A673 (cell line): ENCODE measurements around the gene ZNF501. TPM values are rescaled to one million over a fixed set of nuclear protein-coding genes. Genes with fewer than 3 reads are reported as not detected.

Experiments used
- Bru-seq: library from RNA; stranded (reverse); fragments of 400-500 nt; gene quantifications from one replicate; lab custom pipeline; 2021; lab: Mats Ljungman, UMichigan
- BruChase-seq, 2 experiments: library from RNA; stranded (reverse); fragments of 400-500 nt; gene quantifications; one replicate each; lab custom pipeline; 2021; lab: Mats Ljungman, UMichigan
- BruUV-seq: library from RNA; stranded (reverse); fragments of 400-500 nt; replicated peaks from 2 replicates; lab custom pipeline; 2021; lab: Mats Ljungman, UMichigan
- CTCF ChIA-PET: fragments of 300-600 bp; sonication (Branson Sonifier 250); formaldehyde crosslinking; loops from one replicate; lab custom pipeline; 2022; ENCODE audit warnings: antibody characterized with exemption; lab: Charles Lee
- POLR2A ChIA-PET: fragments of 300-600 bp; sonication (Branson Sonifier 250); formaldehyde crosslinking; loops from one replicate; lab custom pipeline; 2022; ENCODE audit warnings: antibody characterized with exemption; ENCODE audit not compliant: low non-redundant PET; lab: Charles Lee
- DNase-seq: peaks from one replicate; pipeline ENCODE4 v3.0.0-alpha.2; 2015; ENCODE audit warnings: low spot score
- H3K27ac ChIP-seq: fragments of 200-600 bp; sonication (generic); 2 replicates; pipeline ENCODE4 v1.5.1; 2016; ENCODE audit warnings: mixed run types, low read depth, mild to moderate bottlenecking, mixed read lengths, antibody characterized with exemption, low read length; ENCODE audit not compliant: poor library complexity, severe bottlenecking
- H3K27me3 ChIP-seq: fragments of 200-600 bp; sonication (generic); replicated peaks from 2 replicates; pipeline ENCODE4 v1.6.1; 2017; ENCODE audit warnings: mixed run types, low read depth, mild to moderate bottlenecking, mixed read lengths, antibody characterized with exemption, low read length; ENCODE audit not compliant: insufficient read depth, poor library complexity
- H3K36me3 ChIP-seq: fragments of 200-600 bp; sonication (generic); 2 replicates; pipeline ENCODE4 v1.6.1; 2016; ENCODE audit warnings: mixed run types, mild to moderate bottlenecking, mixed read lengths, antibody characterized with exemption, low read length; ENCODE audit not compliant: insufficient read depth, poor library complexity, severe bottlenecking
- H3K4me1 ChIP-seq: fragments of 200-600 bp; sonication (generic); 2 replicates; pipeline ENCODE4 v1.6.1; 2017; ENCODE audit warnings: mixed run types, mild to moderate bottlenecking, mixed read lengths, antibody characterized with exemption, low read length; ENCODE audit not compliant: insufficient read depth, poor library complexity, severe bottlenecking
- H3K4me3 ChIP-seq: fragments of 200-600 bp; sonication (generic); 2 replicates; pipeline ENCODE4 v1.5.1; 2016; ENCODE audit warnings: low read depth, mixed run types, mild to moderate bottlenecking, mixed read lengths, low read length; ENCODE audit not compliant: poor library complexity, severe bottlenecking
- H3K9me3 ChIP-seq: fragments of 200-600 bp; sonication (generic); 2 replicates; pipeline ENCODE4 v1.6.1; 2016; ENCODE audit warnings: mixed run types, low read depth, mild to moderate bottlenecking, mixed read lengths, antibody characterized with exemption, low read length; ENCODE audit not compliant: poor library complexity, severe bottlenecking
- EZH2 ChIP-seq: fragments of 200-600 bp; sonication (generic); IDR thresholded peaks from 2 replicates; pipeline ENCODE4 v1.6.1; 2017; ENCODE audit warnings: borderline replicate concordance, low read depth, mild to moderate bottlenecking, mixed read lengths, antibody characterized with exemption, low read length; ENCODE audit not compliant: poor library complexity, severe bottlenecking
- intact Hi-C: fragments of 100-400 bp; cut with micrococcal nuclease; formaldehyde crosslinking; loops from one replicate; pipeline ENCODE4 v1.10.0; 2022; ENCODE audit not compliant: unreplicated experiment
- long read RNA-seq: library from polyadenylated mRNA; stranded (forward); transcript quantifications from one replicate; pipeline ENCODE4 v2.0.0, GENCODE V29; 2022
- total RNA-seq: library from RNA; stranded (reverse); gene quantifications from 2 replicates; pipeline ENCODE4 v1.2.3, GENCODE V29; 2021
- TF ChIP-seq, protein P1 (sequence below): fragments of 300-800, 200-600 bp; sonication (generic); conservative IDR thresholded peaks from 2 replicates; pipeline ENCODE4 v1.5.1; 2017; ENCODE audit warnings: low read depth, mild to moderate bottlenecking, antibody characterized with exemption, low read length, moderate library complexity, mixed read lengths

The ZNF501 gene
- 2.8 and 4.2 TPM in 2 replicates for total RNA-seq
- percentile 60 among the genes with signal in this experiment for Bru-seq, nascent RNA
- BruChase-seq, experiment 1, labeled RNA remaining after a 2-hour chase = percentile 63 among the genes with signal in this experiment
- BruChase-seq, experiment 2, labeled RNA remaining after a 6-hour chase = percentile 46 among the genes with signal in this experiment
- long read RNA-seq, partial matches to known transcripts = 0 of 3 reads
- long read RNA-seq, other reads (novel, unspliced or antisense) = 0 of 3 reads

DNA sequence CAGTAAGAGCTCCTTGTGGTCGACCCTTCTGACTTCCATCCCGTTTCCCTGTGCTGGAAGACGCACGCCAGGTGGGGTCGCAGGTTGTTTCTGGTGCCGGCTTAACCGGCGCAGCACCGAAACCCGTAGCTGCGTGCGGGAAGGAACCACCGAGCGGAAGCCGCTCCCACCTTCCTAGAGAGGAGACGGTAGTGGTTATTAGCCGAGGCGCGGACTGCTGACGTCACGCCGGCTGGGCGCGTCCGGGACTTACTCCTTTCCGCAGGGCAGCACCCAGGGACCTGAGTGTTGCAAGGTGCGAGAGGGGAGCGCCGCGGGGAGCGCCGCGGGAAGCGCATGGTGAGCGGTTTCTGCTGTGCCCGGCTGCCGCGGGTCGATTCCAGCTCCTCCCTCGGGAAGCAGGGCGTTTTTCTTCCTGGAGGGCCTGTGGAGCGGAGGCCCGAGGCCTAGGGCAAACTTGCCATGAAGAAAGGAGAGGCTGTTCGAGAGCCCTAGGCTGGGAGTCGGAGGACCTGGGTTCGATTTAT is at the start of gene ZNF501:
Gene ZNF501, plus strand, starts transcription at position 252 of the 527 bp plus-strand sequence. CDS start 4,787 bp downstream, outside the sequence.
- H3K27me3 ChIP-seq = no peaks in the 10 kb centered on the region
- peak; percentile 85 for DNase-seq
- intact Hi-C loops = loop anchor here (1.0 kb wide), 1 partner anchor 17 kb away; the partner anchor contains the start of gene ZNF502
- H3K4me1 ChIP-seq = no peaks in the 10 kb centered on the region
- H3K4me3 ChIP-seq = peak within 1 kb of the TSS; percentile 54
- no peak for TF ChIP-seq EZH2
- TF ChIP-seq, protein P1, sequence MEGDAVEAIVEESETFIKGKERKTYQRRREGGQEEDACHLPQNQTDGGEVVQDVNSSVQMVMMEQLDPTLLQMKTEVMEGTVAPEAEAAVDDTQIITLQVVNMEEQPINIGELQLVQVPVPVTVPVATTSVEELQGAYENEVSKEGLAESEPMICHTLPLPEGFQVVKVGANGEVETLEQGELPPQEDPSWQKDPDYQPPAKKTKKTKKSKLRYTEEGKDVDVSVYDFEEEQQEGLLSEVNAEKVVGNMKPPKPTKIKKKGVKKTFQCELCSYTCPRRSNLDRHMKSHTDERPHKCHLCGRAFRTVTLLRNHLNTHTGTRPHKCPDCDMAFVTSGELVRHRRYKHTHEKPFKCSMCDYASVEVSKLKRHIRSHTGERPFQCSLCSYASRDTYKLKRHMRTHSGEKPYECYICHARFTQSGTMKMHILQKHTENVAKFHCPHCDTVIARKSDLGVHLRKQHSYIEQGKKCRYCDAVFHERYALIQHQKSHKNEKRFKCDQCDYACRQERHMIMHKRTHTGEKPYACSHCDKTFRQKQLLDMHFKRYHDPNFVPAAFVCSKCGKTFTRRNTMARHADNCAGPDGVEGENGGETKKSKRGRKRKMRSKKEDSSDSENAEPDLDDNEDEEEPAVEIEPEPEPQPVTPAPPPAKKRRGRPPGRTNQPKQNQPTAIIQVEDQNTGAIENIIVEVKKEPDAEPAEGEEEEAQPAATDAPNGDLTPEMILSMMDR = no peak
- POLR2A ChIA-PET = no interaction called here
- H3K36me3 ChIP-seq = no peaks in the 10 kb centered on the region
- CTCF ChIA-PET = no interaction called here
- peaks cover 36% of the 10 kb centered on the region for H3K9me3 ChIP-seq
- no TSS peak for BruUV-seq
- H3K27ac ChIP-seq = peak within 1 kb of the TSS; percentile 51

DNA sequence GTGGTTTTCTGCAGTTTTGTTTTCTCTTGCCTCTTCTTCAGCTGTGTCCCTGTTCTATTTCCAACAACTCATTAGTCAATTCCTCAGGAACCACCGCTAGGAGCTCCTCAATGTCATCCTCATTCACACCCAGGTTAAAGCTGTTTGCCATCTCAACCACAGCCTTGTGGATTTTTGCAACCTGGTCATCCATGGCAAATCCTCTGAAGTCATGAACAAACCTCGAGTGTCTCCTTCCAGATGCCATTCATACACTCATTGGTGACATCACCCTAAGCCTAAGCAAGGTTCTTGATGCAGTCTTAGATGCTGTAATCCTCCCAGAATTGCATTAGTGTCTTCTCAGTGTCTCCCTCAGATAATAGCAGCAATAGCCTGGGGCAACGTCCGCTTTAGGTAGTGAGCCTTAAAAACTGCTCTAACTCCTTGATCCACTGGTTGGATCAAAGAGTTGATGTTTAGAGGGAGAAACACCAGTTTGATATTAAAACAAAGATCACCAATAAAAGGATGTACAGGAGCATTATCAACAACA is 48.4 kb upstream of the ZNF501 start:
- Histone ChIP-seq H3K27me3 (no peaks in the 10 kb centered on the region), H3K36me3 (no peaks in the 10 kb centered on the region), H3K4me3 (no peak overlapping the region), H3K4me1 (no peaks in the 10 kb centered on the region), H3K27ac (no peak overlapping the region), H3K9me3 (no peaks in the 10 kb centered on the region)
- ChIA-PET CTCF (no interaction called here), POLR2A (no interaction called here)
- TF ChIP-seq, protein P1 = no peak
- TF ChIP-seq EZH2 = no peak
- no peak for DNase-seq
- BruUV-seq = no TSS peak
- intact Hi-C loops = no loop called here

DNA sequence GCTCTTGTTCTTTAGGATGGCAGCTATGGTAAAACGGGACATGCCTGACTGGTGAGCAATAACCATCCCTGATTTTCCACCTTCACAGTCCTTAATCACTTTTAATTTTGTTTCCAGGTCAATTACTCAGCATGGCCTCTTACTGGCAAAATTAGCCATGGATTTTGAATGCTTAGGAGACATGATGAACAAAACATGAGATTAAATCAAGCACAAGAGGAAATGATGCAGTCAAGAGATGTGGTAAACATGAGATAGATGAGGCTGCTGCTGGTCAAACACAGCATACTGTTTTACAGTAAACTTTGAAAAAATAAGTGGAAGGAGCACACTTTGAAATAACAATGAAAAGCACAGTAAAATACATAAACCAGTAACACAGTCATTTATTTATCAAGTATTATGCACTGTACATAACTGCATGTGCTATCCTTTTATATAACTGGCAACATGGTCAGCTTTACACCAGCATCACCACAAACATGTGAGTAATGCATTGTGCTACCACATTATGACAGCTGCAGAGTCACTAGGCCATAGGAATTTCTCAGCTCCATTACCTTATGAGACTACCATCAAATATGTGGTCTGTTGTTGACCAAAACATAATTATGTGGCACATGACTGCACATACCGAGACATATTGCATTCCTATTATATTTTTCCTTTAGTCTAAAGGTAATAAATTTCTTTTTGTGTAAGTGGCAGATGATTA is 47.1 kb upstream of the ZNF501 start:
- TF ChIP-seq EZH2 = no peak
- TF ChIP-seq, protein P1 = no peak
- ChIA-PET POLR2A (no interaction called here), CTCF (no interaction called here)
- Histone ChIP-seq H3K27me3 (no peaks in the 10 kb centered on the region), H3K9me3 (no peaks in the 10 kb centered on the region), H3K36me3 (no peaks in the 10 kb centered on the region), H3K4me3 (no peak overlapping the region), H3K4me1 (no peaks in the 10 kb centered on the region), H3K27ac (no peak overlapping the region)
- BruUV-seq = no TSS peak
- no peak for DNase-seq
- intact Hi-C loops = no loop called here
